H1 (cell line): Measurements from ENCODE around the gene DGKD. TPM values are rescaled to one million over a fixed set of nuclear protein-coding genes. Genes with fewer than 3 reads are reported as not detected.

Experiments
- CTCF ChIA-PET: fragments of 300-600 bp; sonication (Branson Sonifier 250); formaldehyde crosslinking; loops from one replicate; lab custom pipeline; 2021; ENCODE audit not compliant: partially characterized antibody; lab: Charles Lee
- POLR2A ChIA-PET: fragments of 300-600 bp; sonication (Branson Sonifier 250); formaldehyde crosslinking; loops from one replicate; lab custom pipeline; 2021; ENCODE audit warnings: inconsistent platforms; ENCODE audit not compliant: partially characterized antibody; lab: Charles Lee
- DNase-seq, 2 experiments: peaks; one replicate each; pipeline versions ENCODE4 v3.0.0 to v3.0.0-alpha.2; 2010 to 2022; ENCODE audit warnings: low spot score in 2 of 2, low read depth in 1 of 2, mixed read lengths in 1 of 2
- FAIRE-seq: peaks from 2 replicates; lab custom pipeline; 2011; peaks lifted over from hg19 to GRCh38; lab: Jason Lieb, UNC
- H2AFZ ChIP-seq: 2 replicates; pipeline ENCODE4 v1.8.1; 2012; ENCODE audit warnings: low read length, inconsistent platforms
- H2AK5ac ChIP-seq: 2 replicates; pipeline ENCODE4 v1.6.1; 2013; ENCODE audit warnings: low read depth, low read length
- H2BK120ac ChIP-seq: replicated peaks from 2 replicates; pipeline ENCODE3; 2013; ENCODE audit warnings: low read depth, low read length, inconsistent platforms
- H2BK12ac ChIP-seq: 2 replicates; pipeline ENCODE4 v1.6.1; 2013; ENCODE audit warnings: low read depth, low read length
- H2BK15ac ChIP-seq: 2 replicates; pipeline ENCODE4 v1.6.1; 2013; ENCODE audit warnings: low read length
- H2BK20ac ChIP-seq: 2 replicates; pipeline ENCODE4 v1.6.1; 2013; ENCODE audit warnings: low read length
- H2BK5ac ChIP-seq: 2 replicates; pipeline ENCODE4 v1.6.1; 2013; ENCODE audit warnings: low read depth, low read length
- H3K14ac ChIP-seq: 2 replicates; pipeline ENCODE4 v1.6.1; 2013; ENCODE audit warnings: inconsistent platforms; ENCODE audit not compliant: insufficient read length
- H3K18ac ChIP-seq: 2 replicates; pipeline ENCODE4 v1.6.1; 2013; ENCODE audit warnings: low read length; ENCODE audit errors: extremely low read depth
- H3K23ac ChIP-seq: 2 replicates; pipeline ENCODE4 v1.6.1; 2013; ENCODE audit warnings: inconsistent platforms; ENCODE audit not compliant: insufficient read length
- H3K23me2 ChIP-seq: 2 replicates; pipeline ENCODE4 v1.6.1; 2013; ENCODE audit warnings: low read depth, low read length
- H3K27ac ChIP-seq: 2 replicates; pipeline ENCODE4 v1.6.1; 2011; ENCODE audit warnings: low read depth, low read length, inconsistent platforms
- H3K27me3 ChIP-seq, 4 experiments: replicated peaks in 1 of 4; 1 replicate in 1 of 4; 2 replicates in 3 of 4; pipeline versions ENCODE4 v1.6.1 to v1.8.1; 2011 to 2013; ENCODE audit warnings: low read length in 3 of 4, mild to moderate bottlenecking in 3 of 4, inconsistent platforms in 2 of 4, mixed read lengths in 2 of 4, moderate library complexity in 1 of 4; ENCODE audit not compliant: control insufficient read depth in 3 of 4, insufficient read depth in 3 of 4; ENCODE audit errors: extremely low read depth in 1 of 4
- H3K36me3 ChIP-seq, 4 experiments: 2 replicates each; pipeline versions ENCODE4 v1.6.1 to v1.8.1; 2011 to 2013; ENCODE audit warnings: mild to moderate bottlenecking in 4 of 4, low read length in 3 of 4, moderate library complexity in 2 of 4, control low read depth in 1 of 4, inconsistent platforms in 1 of 4; ENCODE audit not compliant: insufficient read depth in 4 of 4, control insufficient read depth in 2 of 4
- H3K4ac ChIP-seq: replicated peaks from 2 replicates; pipeline ENCODE3; 2013; ENCODE audit warnings: low read length, low read depth, mixed read lengths, inconsistent platforms; ENCODE audit not compliant: insufficient read length
- H3K4me1 ChIP-seq, 4 experiments: replicated peaks in 1 of 4; 1 replicate in 1 of 4; 2 replicates in 3 of 4; pipeline versions ENCODE4 v1.6.1 to v1.8.1; 2011 to 2013; ENCODE audit warnings: low read length in 3 of 4, inconsistent platforms in 2 of 4, mixed read lengths in 1 of 4; ENCODE audit not compliant: insufficient read depth in 4 of 4, control insufficient read depth in 3 of 4
- H3K4me2 ChIP-seq, 2 experiments: 2 replicates each; pipeline versions ENCODE4 v1.6.1 to v1.8.1; 2011 to 2013; ENCODE audit warnings: low read depth in 2 of 2, low read length in 2 of 2, control low read depth in 1 of 2, inconsistent platforms in 1 of 2, mild to moderate bottlenecking in 1 of 2; ENCODE audit not compliant: insufficient read depth in 1 of 2
- H3K4me3 ChIP-seq, 4 experiments: fragments of 200-600, 300-600 bp in 1 of 4; sonication (generic), shearing (Covaris generic), sonication (Bioruptor Twin) in 1 of 4; 2 replicates each; pipeline versions ENCODE4 v1.5.1 to v1.8.1; 2011 to 2016; ENCODE audit warnings: low read length in 4 of 4, low read depth in 3 of 4, control low read depth in 2 of 4, inconsistent platforms in 2 of 4, mild to moderate bottlenecking in 2 of 4, mixed read lengths in 1 of 4, moderate library complexity in 1 of 4; ENCODE audit not compliant: insufficient read depth in 2 of 4; ENCODE audit errors: extremely low read depth in 1 of 4
- H3K56ac ChIP-seq: replicated peaks from 2 replicates; pipeline ENCODE3; 2013; ENCODE audit warnings: low read depth, mild to moderate bottlenecking, mixed read lengths, low read length, inconsistent platforms; ENCODE audit not compliant: insufficient read length
- H3K79me1 ChIP-seq: 2 replicates; pipeline ENCODE4 v1.6.1; 2013; ENCODE audit warnings: low read depth, low read length, control low read depth
- H3K79me2 ChIP-seq, 2 experiments: 2 replicates each; pipeline versions ENCODE4 v1.6.1 to v1.8.1; 2012 to 2013; ENCODE audit warnings: low read length in 2 of 2, mild to moderate bottlenecking in 2 of 2, inconsistent platforms in 1 of 2; ENCODE audit not compliant: insufficient read depth in 2 of 2, control insufficient read depth in 1 of 2
- H3K9ac ChIP-seq, 4 experiments: replicated peaks in 1 of 4; 1 replicate in 1 of 4; 2 replicates in 3 of 4; pipeline versions ENCODE4 v1.6.1 to v1.8.1; 2011 to 2013; ENCODE audit warnings: low read depth in 3 of 4, low read length in 3 of 4, control low read depth in 2 of 4, mild to moderate bottlenecking in 2 of 4, moderate library complexity in 2 of 4, inconsistent platforms in 1 of 4; ENCODE audit errors: extremely low read depth in 1 of 4
- H3K9me3 ChIP-seq, 2 experiments: 2 replicates each; pipeline versions ENCODE4 v1.6.1 to v1.8.1; 2012 to 2013; ENCODE audit warnings: mild to moderate bottlenecking in 2 of 2, moderate library complexity in 2 of 2, control low read depth in 1 of 2, inconsistent platforms in 1 of 2, low read depth in 1 of 2, low read length in 1 of 2, mixed read lengths in 1 of 2; ENCODE audit not compliant: insufficient read depth in 2 of 2
- H4K20me1 ChIP-seq, 2 experiments: replicated peaks in 1 of 2; 2 replicates each; pipeline versions ENCODE3 to v1.8.1; 2011 to 2013; ENCODE audit warnings: inconsistent platforms in 2 of 2, low read length in 2 of 2, mild to moderate bottlenecking in 1 of 2; ENCODE audit not compliant: insufficient read depth in 2 of 2, control insufficient read depth in 1 of 2
- H4K5ac ChIP-seq: 2 replicates; pipeline ENCODE4 v1.6.1; 2013; ENCODE audit warnings: low read length, low read depth, mixed read lengths, inconsistent platforms; ENCODE audit not compliant: insufficient read length
- H4K8ac ChIP-seq: 2 replicates; pipeline ENCODE4 v1.8.0; 2013; ENCODE audit warnings: mild to moderate bottlenecking, moderate library complexity, low read length, inconsistent platforms; ENCODE audit not compliant: insufficient read depth; ENCODE audit errors: extremely low read depth
- H4K91ac ChIP-seq: replicated peaks from 2 replicates; pipeline ENCODE3; 2013; ENCODE audit warnings: low read length, mixed read lengths, inconsistent platforms; ENCODE audit not compliant: insufficient read length
- GTF2F1 ChIP-seq: IDR thresholded peaks from 2 replicates; pipeline ENCODE4 v1.6.1; 2012; ENCODE audit warnings: low read depth, low read length, improper control_type of control experiment, borderline replicate concordance
- JUN ChIP-seq: IDR thresholded peaks from 2 replicates; pipeline ENCODE4 v1.6.1; 2011; ENCODE audit warnings: low read depth, mild to moderate bottlenecking, improper control_type of control experiment, low read length
- JUND ChIP-seq: IDR thresholded peaks from 2 replicates; pipeline ENCODE4 v1.6.1; 2011; ENCODE audit warnings: mild to moderate bottlenecking, improper control_type of control experiment, low read length
- KDM4A ChIP-seq: IDR thresholded peaks from one replicate; pipeline ENCODE4 v1.7.1; 2012; ENCODE audit warnings: low read depth, mild to moderate bottlenecking, moderate library complexity, low read length, inconsistent platforms; ENCODE audit not compliant: severe bottlenecking
- KDM5A ChIP-seq: fragments of 200-600 bp; IDR thresholded peaks from 2 replicates; pipeline ENCODE4 v1.7.1; 2012; ENCODE audit warnings: mild to moderate bottlenecking, low read length, inconsistent platforms, mixed read lengths
- NANOG ChIP-seq: IDR thresholded peaks from 2 replicates; pipeline ENCODE4 v1.6.1; 2011; ENCODE audit warnings: low read length, low read depth, mild to moderate bottlenecking, inconsistent platforms; ENCODE audit not compliant: insufficient read depth, poor library complexity, severe bottlenecking
- POLR2A ChIP-seq, 2 experiments: IDR thresholded peaks; 1 replicate in 1 of 2; 2 replicates in 1 of 2; pipeline ENCODE4 v1.6.1; 2011; ENCODE audit warnings: low read depth in 2 of 2, low read length in 2 of 2, mild to moderate bottlenecking in 2 of 2; ENCODE audit errors: control extremely low read depth in 1 of 2
- RFX5 ChIP-seq: IDR thresholded peaks from 2 replicates; pipeline ENCODE4 v1.6.1; 2011; ENCODE audit warnings: low read depth, low read length, improper control_type of control experiment, borderline replicate concordance
- SIRT6 ChIP-seq: IDR thresholded peaks from one replicate; pipeline ENCODE4 v1.7.1; 2012; ENCODE audit warnings: low read length, inconsistent platforms
- SP1 ChIP-seq: IDR thresholded peaks from 2 replicates; pipeline ENCODE4 v1.6.1; 2011; ENCODE audit warnings: low read depth, low read length
- SP2 ChIP-seq: IDR thresholded peaks from 2 replicates; pipeline ENCODE4 v1.6.1; 2012; ENCODE audit warnings: mild to moderate bottlenecking, low read length, inconsistent platforms
- SRF ChIP-seq: IDR thresholded peaks from 2 replicates; pipeline ENCODE4 v1.6.1; 2011; ENCODE audit warnings: mild to moderate bottlenecking, low read depth, low read length, moderate library complexity
- TBP ChIP-seq: IDR thresholded peaks from 2 replicates; pipeline ENCODE4 v1.6.1; 2011; ENCODE audit warnings: low read depth, low read length, improper control_type of control experiment
- WGBS, 2 experiments: shearing (Covaris generic) in 1 of 2; methylation state at CpG; one replicate each; pipeline versions ENCODE4 v1.1.6 to v1.1.7; 2013 to 2015; ENCODE audit warnings: low lambda C conversion rate in 2 of 2, mixed read lengths in 2 of 2, inconsistent platforms in 1 of 2, low coverage in 1 of 2, missing lambda C conversion rate in 1 of 2; ENCODE audit not compliant: insufficient replicate concordance in 2 of 2, insufficient coverage in 1 of 2, insufficient read length in 1 of 2; ENCODE audit errors: extremely low coverage in 1 of 2, missing lambda C conversion rate in 1 of 2; 5-methylcytosine and 5-hydroxymethylcytosine counted together
- polyA plus RNA-seq, 7 experiments: library from polyadenylated mRNA; depleted of rRNA in 3 of 7; stranded (reverse) in 5 of 7; unstranded in 2 of 7; fragments of >200 nt in 5 of 7; fragments of 200-250 nt in 2 of 7; gene quantifications; 1 replicate in 5 of 7; 2 replicates in 1 of 7; 4 replicates in 1 of 7; pipeline versions ENCODE4 v1.2.1 to v1.2.3, GENCODE V29; 2011 to 2013; ENCODE audit warnings: missing spikeins in 2 of 7, mixed read lengths in 2 of 7
- total RNA-seq: library from RNA; stranded (reverse); fragmentation: NEBNext Ultra II Directional; extraction: Animal tissue kit (Norgen Biotek cat#: 25700); gene quantifications from 2 replicates; pipeline ENCODE4 v1.2.1, GENCODE V29; 2021

DGKD gene
- total and polyA plus RNA-seq, 2 of the 8 experiments (the other 6 are each of a cell fraction or from before 2014, with no cell fraction given): 7.7 to 30.9 TPM

DNA sequence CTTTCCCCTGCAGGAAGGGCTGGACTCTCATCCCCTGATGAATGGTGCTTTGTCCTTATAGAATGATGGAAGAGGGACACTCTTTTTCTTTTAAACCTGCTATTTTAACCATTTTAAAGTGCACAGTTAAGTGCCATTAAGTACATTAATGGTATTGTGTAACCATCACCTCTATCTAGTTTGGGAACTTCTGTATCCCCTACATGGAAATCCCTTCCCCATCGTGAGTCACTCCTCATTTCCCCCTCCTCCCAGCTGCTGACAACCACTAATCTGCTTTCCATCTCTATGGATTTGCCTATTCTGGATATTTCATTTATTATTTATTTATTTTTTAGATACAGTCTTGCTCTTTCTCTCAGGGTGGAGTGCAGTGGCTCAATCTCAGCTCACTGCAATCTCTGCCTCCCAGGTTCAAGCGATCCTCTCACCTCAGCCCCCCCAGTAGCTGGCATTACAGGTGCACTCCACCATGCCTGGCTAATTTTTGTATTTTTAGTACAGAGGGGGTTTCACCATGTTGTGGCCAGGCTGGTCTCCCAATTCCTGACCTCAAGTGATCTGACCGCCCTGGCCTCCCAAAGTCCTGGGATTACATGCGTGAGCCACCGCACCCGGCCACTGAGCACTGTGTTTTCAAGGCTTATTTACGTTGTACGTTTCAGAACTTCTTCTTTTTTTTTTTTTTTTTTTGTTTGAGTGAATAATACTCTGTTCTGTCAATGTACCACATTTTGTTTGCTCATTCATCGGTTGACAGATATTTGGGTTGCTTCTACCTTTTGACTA, 15.8 kb downstream of the DGKD start:
- POLR2A ChIA-PET: interaction anchor here (1.4 kb wide), 1 partner anchor 8 kb away, joined by 4 read pairs; no protein-coding TSS in a partner anchor
- H3K79me2 ChIP-seq: no peaks in the 10 kb centered on the region
- no peaks in the 10 kb centered on the region; a peak in 1 of 7 replicates for H3K27me3 ChIP-seq
- H2AK5ac ChIP-seq: 0 out of 2 replicates have a peak overlapping the region, but pooled peaks have one; percentile 39
- no peak overlapping the region for H4K8ac ChIP-seq
- peaks cover 0 to 9% (median 3%) of the 10 kb centered on the region in 4 experiments; a peak in 5 of 7 replicates for H3K4me1 ChIP-seq
- H3K79me1 ChIP-seq: no peaks in the 10 kb centered on the region
- no peaks in the 10 kb centered on the region for H3K9me3 ChIP-seq
- no peaks in the 10 kb centered on the region for H3K36me3 ChIP-seq
- FAIRE-seq (no peak), DNase-seq (no peak)
- H3K18ac ChIP-seq: no peak overlapping the region
- no peak overlapping the region for H3K4ac ChIP-seq
- no peak overlapping the region for H3K14ac ChIP-seq
- H2AFZ ChIP-seq: no peak overlapping the region
- H3K4me2 ChIP-seq: no peak overlapping the region
- no peak overlapping the region for H2BK20ac ChIP-seq
- H3K27ac ChIP-seq: no peak overlapping the region
- H3K23me2 ChIP-seq: no peaks in the 10 kb centered on the region
- no peak overlapping the region for H2BK5ac ChIP-seq
- no peak overlapping the region for H3K56ac ChIP-seq
- no peak overlapping the region for H4K91ac ChIP-seq
- no peak overlapping the region for H2BK12ac ChIP-seq
- peaks cover 0 to 2% of the 10 kb centered on the region in 2 experiments for H4K20me1 ChIP-seq
- CTCF ChIA-PET: interaction anchor here (1.3 kb wide), 1 partner anchor 79 kb away, joined by 3 read pairs; no protein-coding TSS in a partner anchor
- no peak overlapping the region for H4K5ac ChIP-seq
- H2BK120ac ChIP-seq: no peak overlapping the region
- H2BK15ac ChIP-seq: no peak overlapping the region
- no peak overlapping the region for H3K23ac ChIP-seq
- H3K9ac ChIP-seq: no peak overlapping the region
- H3K4me3 ChIP-seq: no peak overlapping the region
- 91% methylated on average over 8 of the region's 9 CpGs; no CpG with 5 or more reads in 1 of the 2 experiments for WGBS, 2 experiments
- TF ChIP-seq RFX5: no peak
- TF ChIP-seq KDM5A: no peak
- TF ChIP-seq POLR2A (IDR thresholded peaks at IDR 0.05; ENCODE audit: control extremely low read depth in 1 of 2, low read depth in 2 of 2, low read length in 2 of 2): no peak
- no peak for TF ChIP-seq KDM4A
- TF ChIP-seq NANOG: no peak
- no peak for TF ChIP-seq SP2
- no peak for TF ChIP-seq GTF2F1
- TF ChIP-seq TBP: no peak
- TF ChIP-seq SP1: no peak
- TF ChIP-seq SIRT6: no peak
- TF ChIP-seq JUN: no peak
- TF ChIP-seq SRF: no peak
- no peak for TF ChIP-seq JUND
